PC-9 (cell line): ENCODE measurements around the gene IGF2.

Experiments used
- EZH2 ChIP-seq: fragments of 200-600 bp; sonication (generic); IDR thresholded peaks from 2 replicates; pipeline ENCODE4 v1.8.0; 2017; ENCODE audit warnings: antibody characterized with exemption, low read depth
- TF ChIP-seq, protein P1 (sequence below): fragments of 200-600 bp; sonication (generic); conservative IDR thresholded peaks from 2 replicates; pipeline ENCODE4 v1.6.1; 2017; ENCODE audit warnings: mixed run types, antibody characterized with exemption, mild to moderate bottlenecking, moderate library complexity

DNA sequence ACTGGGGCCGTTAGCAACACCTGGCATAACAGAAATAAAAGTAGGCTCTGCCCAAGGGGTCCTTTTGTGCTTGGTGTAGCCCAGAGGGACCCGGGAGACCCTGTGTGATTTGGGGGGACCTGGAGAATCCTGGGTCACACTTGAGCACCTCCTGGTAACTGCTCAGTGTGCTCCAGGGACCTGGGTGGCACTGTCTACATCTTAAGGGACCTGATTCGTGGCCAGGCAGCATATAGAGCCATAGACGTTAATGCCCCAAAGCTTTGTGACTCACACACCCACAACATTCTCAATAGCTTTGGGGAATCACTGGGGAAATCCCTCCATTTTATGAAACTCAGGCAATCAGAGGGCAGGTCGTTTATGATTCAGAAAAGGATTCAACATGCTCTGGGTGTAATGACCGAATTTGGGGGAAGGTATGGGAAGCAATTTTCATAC, 3.6 kb upstream of the IGF2 start:
- TF ChIP-seq, protein P1, sequence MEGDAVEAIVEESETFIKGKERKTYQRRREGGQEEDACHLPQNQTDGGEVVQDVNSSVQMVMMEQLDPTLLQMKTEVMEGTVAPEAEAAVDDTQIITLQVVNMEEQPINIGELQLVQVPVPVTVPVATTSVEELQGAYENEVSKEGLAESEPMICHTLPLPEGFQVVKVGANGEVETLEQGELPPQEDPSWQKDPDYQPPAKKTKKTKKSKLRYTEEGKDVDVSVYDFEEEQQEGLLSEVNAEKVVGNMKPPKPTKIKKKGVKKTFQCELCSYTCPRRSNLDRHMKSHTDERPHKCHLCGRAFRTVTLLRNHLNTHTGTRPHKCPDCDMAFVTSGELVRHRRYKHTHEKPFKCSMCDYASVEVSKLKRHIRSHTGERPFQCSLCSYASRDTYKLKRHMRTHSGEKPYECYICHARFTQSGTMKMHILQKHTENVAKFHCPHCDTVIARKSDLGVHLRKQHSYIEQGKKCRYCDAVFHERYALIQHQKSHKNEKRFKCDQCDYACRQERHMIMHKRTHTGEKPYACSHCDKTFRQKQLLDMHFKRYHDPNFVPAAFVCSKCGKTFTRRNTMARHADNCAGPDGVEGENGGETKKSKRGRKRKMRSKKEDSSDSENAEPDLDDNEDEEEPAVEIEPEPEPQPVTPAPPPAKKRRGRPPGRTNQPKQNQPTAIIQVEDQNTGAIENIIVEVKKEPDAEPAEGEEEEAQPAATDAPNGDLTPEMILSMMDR = no peak
- no peak for TF ChIP-seq EZH2
